Upper lobe of left lung (tissue), 6 donors: ENCODE data around the gene KCNMA1. TPM values are rescaled to one million over a fixed set of nuclear protein-coding genes. Genes with fewer than 3 reads are reported as not detected.

Experiments used
- ATAC-seq, 2 donors: fragments of 200-7000 bp; cut with Tn5 transposase; one replicate each; pipeline ENCODE4 v1.9.1; 2022; ENCODE audit warnings: mild to moderate bottlenecking in 2 of 2, moderate library complexity in 2 of 2; ENCODE audit not compliant: low FRiP score in 2 of 2
- DNase-seq, 2 donors: peaks; one replicate each; pipeline ENCODE4 v3.0.0-alpha.2; 2019 to 2020
- H3K27ac ChIP-seq, 4 donors: fragments of 200-600 bp; sonication (generic); one replicate each; pipeline ENCODE4 v1.5.1; 2016 to 2019
- H3K27me3 ChIP-seq, 4 donors: fragments of 200-600 bp; sonication (generic); one replicate each; pipeline ENCODE4 v1.5.1; 2017 to 2019
- H3K36me3 ChIP-seq, 4 donors: fragments of 200-600 bp; sonication (generic); one replicate each; pipeline ENCODE4 v1.5.1; 2016 to 2019
- H3K4me1 ChIP-seq, 4 donors: fragments of 200-600 bp; sonication (generic); one replicate each; pipeline ENCODE4 v1.5.1; 2018 to 2019
- H3K4me3 ChIP-seq, 4 donors: fragments of 200-600 bp; sonication (generic); one replicate each; pipeline ENCODE4 v1.5.1; 2017 to 2019; ENCODE audit warnings: mild to moderate bottlenecking in 2 of 4, moderate library complexity in 1 of 4
- H3K9me3 ChIP-seq, 4 donors: fragments of 200-600 bp; sonication (generic); one replicate each; pipeline ENCODE4 v1.5.1; 2018 to 2019
- CTCF ChIP-seq, 6 experiments: fragments of 450-650 bp in 4 of 6; fragments of 200-600 bp in 2 of 6; sonication (generic) in 2 of 6; IDR thresholded peaks; one replicate each; pipeline ENCODE4 v1.5.1; 2016 to 2019; ENCODE audit warnings: antibody characterized with exemption in 6 of 6
- EP300 ChIP-seq, 4 donors: sonication (generic); formaldehyde crosslinking; IDR thresholded peaks; one replicate each; pipeline ENCODE4 v1.5.1; 2017; ENCODE audit warnings: antibody characterized with exemption in 4 of 4, control low read depth in 2 of 4
- POLR2A ChIP-seq, 4 donors: fragments of 450-650 bp; IDR thresholded peaks; one replicate each; pipeline ENCODE4 v1.5.1; 2016 to 2017; ENCODE audit warnings: antibody characterized with exemption in 4 of 4, mild to moderate bottlenecking in 2 of 4
- POLR2AphosphoS5 ChIP-seq, 2 donors: sonication (generic); formaldehyde crosslinking; IDR thresholded peaks; one replicate each; pipeline ENCODE4 v1.5.1; 2017; ENCODE audit warnings: antibody characterized with exemption in 2 of 2
- WGBS, 2 donors: methylation state at CpG; one replicate each; pipeline ENCODE4 v1.1.5; 2017 to 2018; 5-methylcytosine and 5-hydroxymethylcytosine counted together
- total RNA-seq, 6 donors: library from RNA; depleted of rRNA in 4 of 6; stranded (reverse); fragments of >200 nt in 4 of 6; gene quantifications; one replicate each; pipeline versions ENCODE4 v1.1.0 to v1.2.1, GENCODE V29; 2016 to 2021
- donor health status: DM: no; HTN: no; CAD: no; lungs with moderate emphysema.
- donor health status: DM: no; HTN: yes; CAD: no; lungs with severe emphysema.

Gene KCNMA1
- total RNA-seq, 6 donors from 2014 or later: 5.8 to 107 (median 22.0) TPM

- H3K4me1 ChIP-seq: no peaks in the 10 kb centered on the region
- ATAC-seq (no peak), DNase-seq (no peak)
- no peak overlapping the region for H3K27ac ChIP-seq
- no peaks in the 10 kb centered on the region for H3K36me3 ChIP-seq
- H3K27me3 ChIP-seq: no peaks in the 10 kb centered on the region
- H3K4me3 ChIP-seq: no peak overlapping the region
- H3K9me3 ChIP-seq: no peaks in the 10 kb centered on the region
- 79 to 82% methylated on average over 4 of the region's 4 CpGs for WGBS, 2 donors
- TF ChIP-seq CTCF (IDR thresholded peaks at IDR 0.05) (no peak), POLR2A (IDR thresholded peaks at IDR 0.05) (no peak), EP300 (IDR thresholded peaks at IDR 0.05) (no peak), POLR2AphosphoS5 (IDR thresholded peaks at IDR 0.05) (no peak)
Observed at GRCh38 chr10:77085344-77085743, 552.3 kb downstream of the KCNMA1 start.

GRCh38 chr10:77084431-77085144, 553.0 kb downstream of the KCNMA1 start:
- H3K4me1 ChIP-seq: no peaks in the 10 kb centered on the region
- no peak overlapping the region for H3K27ac ChIP-seq
- H3K4me3 ChIP-seq: no peak overlapping the region
- ATAC-seq (no peak), DNase-seq (peak in 1 of 2 donors; percentile 26)
- no peaks in the 10 kb centered on the region for H3K27me3 ChIP-seq
- H3K36me3 ChIP-seq: no peaks in the 10 kb centered on the region
- WGBS, 2 donors: 74% methylated on average over 12 of the region's 12 CpGs
- TF ChIP-seq POLR2A (IDR thresholded peaks at IDR 0.05): no peak
- no peak for TF ChIP-seq EP300 (IDR thresholded peaks at IDR 0.05)
- TF ChIP-seq POLR2AphosphoS5 (IDR thresholded peaks at IDR 0.05): peak in 1 of 2 donors; percentile 13
- no peaks in the 10 kb centered on the region for H3K9me3 ChIP-seq

GRCh38 chr10:77082601-77083252, 554.9 kb downstream of the KCNMA1 start:
- no peaks in the 10 kb centered on the region for H3K4me1 ChIP-seq
- 67 to 71% methylated on average over 7 of the region's 7 CpGs for WGBS, 2 donors
- H3K27me3 ChIP-seq: no peaks in the 10 kb centered on the region
- TF ChIP-seq CTCF (IDR thresholded peaks at IDR 0.05): no peak
- TF ChIP-seq POLR2AphosphoS5 (IDR thresholded peaks at IDR 0.05): no peak
- no peak for TF ChIP-seq POLR2A (IDR thresholded peaks at IDR 0.05)
- no peak for TF ChIP-seq EP300 (IDR thresholded peaks at IDR 0.05)
- H3K4me3 ChIP-seq: no peak overlapping the region
- no peak overlapping the region for H3K27ac ChIP-seq
- ATAC-seq (no peak), DNase-seq (no peak)
- H3K36me3 ChIP-seq: no peaks in the 10 kb centered on the region
- no peaks in the 10 kb centered on the region for H3K9me3 ChIP-seq

- ATAC-seq (no peak), DNase-seq (no peak)
- Histone ChIP-seq H3K36me3 (no peaks in the 10 kb centered on the region), H3K4me1 (no peaks in the 10 kb centered on the region), H3K9me3 (no peaks in the 10 kb centered on the region), H3K27ac (no peak overlapping the region), H3K4me3 (no peak overlapping the region), H3K27me3 (no peaks in the 10 kb centered on the region)
- 75 to 83% methylated on average over 7 of the region's 7 CpGs for WGBS, 2 donors
- TF ChIP-seq EP300 (IDR thresholded peaks at IDR 0.05) (no peak), CTCF (IDR thresholded peaks at IDR 0.05) (no peak), POLR2A (IDR thresholded peaks at IDR 0.05) (no peak), POLR2AphosphoS5 (IDR thresholded peaks at IDR 0.05) (no peak)
Observed at GRCh38 chr10:77081481-77081891, 556.1 kb downstream of the KCNMA1 start.

GRCh38 chr10:77080361-77081027, 557.1 kb downstream of the KCNMA1 start:
- DNase-seq (no peak), ATAC-seq (no peak)
- Histone ChIP-seq H3K9me3 (no peaks in the 10 kb centered on the region), H3K27me3 (no peaks in the 10 kb centered on the region), H3K36me3 (no peaks in the 10 kb centered on the region), H3K4me1 (no peaks in the 10 kb centered on the region), H3K4me3 (no peak overlapping the region), H3K27ac (no peak overlapping the region)
- WGBS, 2 donors: 88 to 91% methylated on average over 4 to 6 of the region's 6 CpGs
- TF ChIP-seq POLR2AphosphoS5 (IDR thresholded peaks at IDR 0.05) (no peak), POLR2A (IDR thresholded peaks at IDR 0.05) (no peak), CTCF (IDR thresholded peaks at IDR 0.05) (no peak), EP300 (IDR thresholded peaks at IDR 0.05) (no peak)
